ENCODE results near the gene SMAD7.

DNA sequence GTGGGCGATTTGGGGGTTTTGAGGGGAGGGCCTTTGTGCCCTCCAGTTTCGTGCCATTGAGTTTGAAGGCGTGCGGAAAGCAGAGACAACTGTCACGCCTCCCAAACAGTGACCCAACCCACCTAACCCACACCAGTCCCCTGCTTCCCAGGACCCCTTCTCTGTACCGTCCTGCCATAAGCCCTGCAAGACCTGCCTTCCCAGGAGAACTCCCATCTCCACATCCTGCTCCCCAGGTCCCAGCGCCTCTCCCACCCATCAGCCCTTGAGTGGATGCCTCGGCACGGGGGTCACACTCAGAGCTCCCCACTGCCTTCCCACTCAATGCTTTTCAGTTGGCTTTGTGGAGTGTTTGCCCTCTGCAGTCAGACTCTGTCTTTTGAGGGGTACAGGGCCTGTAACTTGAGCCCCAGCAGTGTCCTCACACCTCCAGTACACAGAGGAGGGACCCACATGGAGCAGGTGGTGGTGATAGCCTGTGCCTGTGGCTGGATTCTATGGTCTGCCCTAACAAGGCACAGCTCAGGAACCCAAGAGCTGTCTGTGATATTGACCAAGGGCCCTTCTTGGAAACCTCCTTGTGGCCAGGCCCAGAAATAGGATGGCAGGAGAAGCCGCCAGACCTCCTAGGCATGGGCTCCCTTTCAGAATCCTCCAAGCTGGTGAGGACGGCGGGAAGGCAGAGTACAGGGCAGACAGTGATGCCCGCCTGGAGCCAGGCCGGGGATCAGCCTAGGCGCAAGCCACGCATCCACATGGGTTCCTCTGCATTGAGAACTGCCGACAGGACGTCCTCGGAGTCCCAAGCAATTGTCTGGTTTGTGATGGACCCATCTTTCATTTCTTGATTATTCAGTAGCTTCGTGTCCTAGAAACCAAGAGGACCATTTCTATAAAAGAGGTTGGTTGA lies 44.4 kb upstream of the SMAD7 start:
- TF ChIP-seq, protein P1, sequence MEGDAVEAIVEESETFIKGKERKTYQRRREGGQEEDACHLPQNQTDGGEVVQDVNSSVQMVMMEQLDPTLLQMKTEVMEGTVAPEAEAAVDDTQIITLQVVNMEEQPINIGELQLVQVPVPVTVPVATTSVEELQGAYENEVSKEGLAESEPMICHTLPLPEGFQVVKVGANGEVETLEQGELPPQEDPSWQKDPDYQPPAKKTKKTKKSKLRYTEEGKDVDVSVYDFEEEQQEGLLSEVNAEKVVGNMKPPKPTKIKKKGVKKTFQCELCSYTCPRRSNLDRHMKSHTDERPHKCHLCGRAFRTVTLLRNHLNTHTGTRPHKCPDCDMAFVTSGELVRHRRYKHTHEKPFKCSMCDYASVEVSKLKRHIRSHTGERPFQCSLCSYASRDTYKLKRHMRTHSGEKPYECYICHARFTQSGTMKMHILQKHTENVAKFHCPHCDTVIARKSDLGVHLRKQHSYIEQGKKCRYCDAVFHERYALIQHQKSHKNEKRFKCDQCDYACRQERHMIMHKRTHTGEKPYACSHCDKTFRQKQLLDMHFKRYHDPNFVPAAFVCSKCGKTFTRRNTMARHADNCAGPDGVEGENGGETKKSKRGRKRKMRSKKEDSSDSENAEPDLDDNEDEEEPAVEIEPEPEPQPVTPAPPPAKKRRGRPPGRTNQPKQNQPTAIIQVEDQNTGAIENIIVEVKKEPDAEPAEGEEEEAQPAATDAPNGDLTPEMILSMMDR (IDR thresholded peaks at IDR 0.05), result no peak
- TF ChIP-seq POLR2A (IDR thresholded peaks at IDR 0.05), result no peak

Data from ovary (tissue), 3 donors.